ENCODE data around the gene NR3C2. TPM values are rescaled to one million over a fixed set of nuclear protein-coding genes. Genes with fewer than 3 reads are reported as not detected.
"Not testable (repeated sequence)": the region's sequence is repeated elsewhere in the genome, so short reads cannot be mapped to it uniquely, and the experiment has no call there.

The NR3C2 gene
- total RNA-seq, 2 experiments from 2014 or later: 6.1 to 6.4 TPM

DNA sequence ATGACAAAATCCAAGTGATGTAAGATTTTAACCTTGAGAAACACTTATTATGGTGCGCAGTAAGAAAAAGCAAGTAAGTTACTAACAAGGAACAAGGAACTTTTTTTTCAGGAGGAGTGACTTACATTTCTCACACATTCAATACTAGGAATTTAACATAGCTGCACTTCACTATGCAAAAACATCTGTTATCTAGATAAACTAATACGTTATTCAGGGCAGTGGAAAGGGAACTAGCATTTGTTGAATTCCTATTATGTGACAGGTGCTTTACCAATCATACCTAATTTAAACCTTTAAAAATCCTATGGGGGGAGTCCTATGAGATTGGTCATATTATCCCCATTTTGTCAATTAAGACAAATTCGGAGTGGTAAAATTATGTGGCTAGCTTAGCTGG lies 238.0 kb downstream of the NR3C2 start:
- H3K4me1 Mint-ChIP-seq (ENCODE audit: low read depth): peaks cover 2% of the 10 kb centered on the region
- ChIA-PET POLR2A (no interaction called here), CTCF (interaction anchor here (1.1 kb wide), 1 partner anchor 10 kb away, joined by 3 read pairs; no protein-coding TSS in a partner anchor)
- intact Hi-C loops (cut with micrococcal nuclease): no loop called here
- H3K36me3 Mint-ChIP-seq (ENCODE audit: low read depth): no peaks in the 10 kb centered on the region
- H3K27ac Mint-ChIP-seq: no peak overlapping the region
- H3K9me3 Mint-ChIP-seq: no peaks in the 10 kb centered on the region
- no peak overlapping the region for H3K4me3 Mint-ChIP-seq
- no peaks in the 10 kb centered on the region for H3K27me3 Mint-ChIP-seq
- TF ChIP-seq, protein P1, sequence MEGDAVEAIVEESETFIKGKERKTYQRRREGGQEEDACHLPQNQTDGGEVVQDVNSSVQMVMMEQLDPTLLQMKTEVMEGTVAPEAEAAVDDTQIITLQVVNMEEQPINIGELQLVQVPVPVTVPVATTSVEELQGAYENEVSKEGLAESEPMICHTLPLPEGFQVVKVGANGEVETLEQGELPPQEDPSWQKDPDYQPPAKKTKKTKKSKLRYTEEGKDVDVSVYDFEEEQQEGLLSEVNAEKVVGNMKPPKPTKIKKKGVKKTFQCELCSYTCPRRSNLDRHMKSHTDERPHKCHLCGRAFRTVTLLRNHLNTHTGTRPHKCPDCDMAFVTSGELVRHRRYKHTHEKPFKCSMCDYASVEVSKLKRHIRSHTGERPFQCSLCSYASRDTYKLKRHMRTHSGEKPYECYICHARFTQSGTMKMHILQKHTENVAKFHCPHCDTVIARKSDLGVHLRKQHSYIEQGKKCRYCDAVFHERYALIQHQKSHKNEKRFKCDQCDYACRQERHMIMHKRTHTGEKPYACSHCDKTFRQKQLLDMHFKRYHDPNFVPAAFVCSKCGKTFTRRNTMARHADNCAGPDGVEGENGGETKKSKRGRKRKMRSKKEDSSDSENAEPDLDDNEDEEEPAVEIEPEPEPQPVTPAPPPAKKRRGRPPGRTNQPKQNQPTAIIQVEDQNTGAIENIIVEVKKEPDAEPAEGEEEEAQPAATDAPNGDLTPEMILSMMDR (IDR thresholded peaks at IDR 0.05): no peak
- DNase-seq: no peak
- ATAC-seq: no peak

DNA sequence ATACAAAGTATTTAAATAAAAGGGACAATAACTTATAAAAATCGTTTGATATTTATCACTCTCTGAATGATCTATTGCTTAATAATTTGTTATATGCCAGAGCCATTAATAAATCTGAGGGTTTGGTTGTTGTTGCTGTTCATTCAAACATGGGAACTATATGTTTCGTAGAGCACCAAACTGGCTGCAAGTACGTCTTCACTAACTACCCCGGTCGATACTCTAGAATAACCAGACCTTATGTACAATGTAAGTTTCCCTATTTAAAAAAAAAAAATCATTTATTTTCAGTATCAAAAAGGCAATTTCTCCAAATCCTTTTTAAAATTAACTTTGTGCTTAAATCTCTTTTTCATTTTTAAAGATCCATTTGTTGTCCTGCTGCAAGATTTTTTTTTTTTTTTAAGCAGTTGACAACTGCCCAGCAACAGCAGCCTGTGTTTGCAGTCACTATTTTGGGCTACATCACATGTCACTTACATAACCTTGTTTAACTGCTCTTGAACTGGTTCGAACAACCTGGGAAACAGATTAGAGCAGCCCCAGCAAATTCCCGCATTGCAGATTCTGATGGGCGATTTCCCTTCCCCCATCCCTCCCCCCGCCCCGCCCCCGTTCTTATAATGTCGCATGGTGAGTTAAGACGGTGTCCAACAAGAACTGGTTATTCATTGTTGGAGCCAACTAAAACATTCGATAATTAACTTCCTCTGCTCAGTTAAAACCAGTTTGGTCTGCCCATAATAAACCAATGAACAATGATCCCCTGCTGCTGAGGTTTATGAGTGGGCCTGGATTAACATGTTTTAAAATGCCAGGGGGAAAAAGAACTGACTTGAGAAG lies 238.9 kb downstream of the NR3C2 start:
- intact Hi-C loops (cut with micrococcal nuclease): no loop called here
- Mint-ChIP-seq H3K27ac (no peak overlapping the region), H3K4me3 (no peak overlapping the region), H3K27me3 (no peaks in the 10 kb centered on the region), H3K4me1 (ENCODE audit: low read depth) (peaks cover 2% of the 10 kb centered on the region), H3K9me3 (no peaks in the 10 kb centered on the region), H3K36me3 (ENCODE audit: low read depth) (no peaks in the 10 kb centered on the region)
- POLR2A ChIA-PET: no interaction called here
- no peak for ATAC-seq
- CTCF ChIA-PET: no interaction called here
- TF ChIP-seq, protein P1 (IDR thresholded peaks at IDR 0.05): no peak
- DNase-seq: no peak

DNA sequence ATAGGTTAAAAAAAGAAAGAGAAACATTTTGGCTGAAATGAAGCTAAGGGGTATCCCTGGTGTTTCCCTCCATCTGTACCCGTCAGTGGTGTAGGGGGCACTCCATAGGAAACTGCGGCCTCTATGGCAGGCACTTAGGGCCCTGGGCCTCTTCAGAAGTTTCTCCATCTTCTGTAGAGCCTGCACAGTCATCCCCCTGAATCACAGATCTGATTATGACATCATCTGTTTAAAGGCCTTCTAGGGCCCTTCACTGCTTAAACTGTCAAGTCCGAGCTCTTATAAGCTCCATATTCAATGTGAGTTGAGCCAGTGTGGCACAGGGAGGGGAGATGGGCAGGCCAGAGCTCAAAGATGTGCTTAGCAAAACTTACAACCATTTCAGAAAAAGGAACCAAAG lies 241.3 kb downstream of the NR3C2 start:
- intact Hi-C loops (cut with micrococcal nuclease): no loop called here
- H3K27ac Mint-ChIP-seq: no peak overlapping the region
- peaks cover 2% of the 10 kb centered on the region for H3K4me1 Mint-ChIP-seq (ENCODE audit: low read depth)
- POLR2A ChIA-PET: no interaction called here
- ATAC-seq (no peak), DNase-seq (no peak)
- H3K4me3 Mint-ChIP-seq: no peak overlapping the region
- H3K27me3 Mint-ChIP-seq: no peaks in the 10 kb centered on the region
- H3K9me3 Mint-ChIP-seq: no peaks in the 10 kb centered on the region
- CTCF ChIA-PET: interaction anchor here (1.0 to 1.3 kb wide), 2 partner anchors 14 to 17 kb away, joined by 3 read pairs; no protein-coding TSS in a partner anchor
- TF ChIP-seq, protein P1 (IDR thresholded peaks at IDR 0.05): no peak
- peaks cover 2% of the 10 kb centered on the region for H3K36me3 Mint-ChIP-seq (ENCODE audit: low read depth)

DNA sequence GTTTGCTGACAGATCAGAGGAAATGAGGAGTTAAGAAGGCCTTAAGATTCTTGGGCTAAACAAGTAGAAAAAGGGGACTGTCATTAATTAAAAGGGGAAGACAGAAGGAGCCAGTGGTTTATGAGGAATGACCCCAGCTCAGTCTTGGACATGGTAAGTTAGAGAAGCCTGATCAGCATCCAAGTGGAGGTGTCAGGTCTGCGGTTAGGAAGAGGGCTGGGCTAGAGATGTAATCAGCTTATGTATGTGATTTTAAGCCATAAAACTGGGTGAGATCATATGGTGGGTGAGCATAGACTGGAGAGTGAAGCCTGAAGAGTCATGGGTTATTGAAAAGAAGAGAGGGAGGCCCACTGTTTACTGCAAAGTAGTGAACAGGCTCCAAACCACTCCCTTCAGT lies 246.1 kb downstream of the NR3C2 start:
- DNase-seq: no peak
- peak; percentile 37 for ATAC-seq
- Mint-ChIP-seq H3K27me3 (no peaks in the 10 kb centered on the region), H3K4me1 (ENCODE audit: low read depth) (no peaks in the 10 kb centered on the region), H3K27ac (no peak overlapping the region), H3K36me3 (ENCODE audit: low read depth) (peaks cover 18% of the 10 kb centered on the region), H3K4me3 (no peak overlapping the region), H3K9me3 (no peaks in the 10 kb centered on the region)
- CTCF ChIA-PET: interaction anchor here (1.1 to 1.3 kb wide), 2 partner anchors 11 to 329 kb away, joined by 3 read pairs; no protein-coding TSS in a partner anchor
- intact Hi-C loops (cut with micrococcal nuclease): no loop called here
- POLR2A ChIA-PET: no interaction called here
- TF ChIP-seq, protein P1 (IDR thresholded peaks at IDR 0.05): no peak

DNA sequence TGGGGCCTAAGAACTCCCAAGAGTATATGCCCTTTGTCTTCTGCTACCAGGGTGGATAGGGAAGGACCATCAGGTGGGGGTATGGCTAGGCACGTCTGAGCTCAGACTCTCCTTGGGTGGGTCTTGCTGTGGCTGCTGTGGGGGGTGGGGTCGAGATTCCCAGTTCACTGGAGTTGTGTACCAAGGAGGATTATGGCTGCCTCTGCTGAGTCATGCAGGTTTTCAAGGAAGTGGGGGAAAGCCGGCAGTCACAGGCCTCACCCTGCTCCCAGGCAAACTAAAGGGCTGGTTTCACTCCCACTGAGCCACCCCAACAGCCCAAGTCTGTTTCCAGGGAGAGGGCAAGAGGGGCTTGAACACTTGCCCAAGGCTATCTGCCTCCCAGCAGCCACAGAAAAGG lies 249.7 kb downstream of the NR3C2 start:
- Mint-ChIP-seq H3K36me3 (ENCODE audit: low read depth) (peaks cover 16% of the 10 kb centered on the region), H3K27me3 (no peaks in the 10 kb centered on the region), H3K4me3 (no peak overlapping the region), H3K9me3 (peaks cover 3% of the 10 kb centered on the region), H3K27ac (no peak overlapping the region), H3K4me1 (ENCODE audit: low read depth) (no peaks in the 10 kb centered on the region)
- ChIA-PET POLR2A (no interaction called here), CTCF (no interaction called here)
- ATAC-seq (no peak), DNase-seq (no peak)
- TF ChIP-seq, protein P1 (IDR thresholded peaks at IDR 0.05): no peak
- intact Hi-C loops (cut with micrococcal nuclease): no loop called here

- H3K4me3 Mint-ChIP-seq, ATAC-seq: not testable (repeated sequence)
Measured at GRCh38 chr4:148187454-148188222, 254.6 kb downstream of the NR3C2 start.

More at GRCh38 chr4:148187454-148188222, 254.6 kb downstream of the NR3C2 start:
- intact Hi-C loops (cut with micrococcal nuclease); H3K27me3 Mint-ChIP-seq; H3K4me1 Mint-ChIP-seq (ENCODE audit: low read depth); H3K9me3 Mint-ChIP-seq; DNase-seq; POLR2A ChIA-PET; CTCF ChIA-PET; H3K27ac Mint-ChIP-seq: not testable (repeated sequence)
- H3K36me3 Mint-ChIP-seq (ENCODE audit: low read depth): peaks cover 21% of the 10 kb centered on the region
